Effector memory CD8-positive, alpha-beta T cell (primary cell): ENCODE data around the gene IGSF6.

ENCODE experiments used
- ATAC-seq: fragments of 150-1000 bp; cut with Tn5 transposase; replicated peaks from 2 replicates; pipeline ENCODE4 v1.10.0; 2021; ENCODE audit warnings: mild to moderate bottlenecking, moderate library complexity
- DNase-seq, 3 experiments: peaks; one replicate each; pipeline ENCODE4 v3.0.0; 2021
- H3K27ac Mint-ChIP-seq, 2 donors: one replicate each; pipeline ENCODE4 v1.8.0; 2022; ENCODE audit warnings: mild to moderate bottlenecking in 2 of 2, mixed read lengths in 2 of 2, moderate library complexity in 2 of 2
- H3K27me3 Mint-ChIP-seq, 2 donors: one replicate each; pipeline ENCODE4 v1.8.0; 2022; ENCODE audit warnings: mixed read lengths in 2 of 2
- H3K36me3 Mint-ChIP-seq: one replicate; pipeline ENCODE4 v1.8.0; 2022; ENCODE audit warnings: mild to moderate bottlenecking, moderate library complexity, mixed read lengths; ENCODE audit not compliant: insufficient read depth
- H3K4me1 Mint-ChIP-seq, 2 donors: one replicate each; pipeline ENCODE4 v1.8.0; 2022; ENCODE audit warnings: low read depth in 2 of 2, mixed read lengths in 2 of 2
- H3K4me3 Mint-ChIP-seq, 2 donors: one replicate each; pipeline ENCODE4 v1.8.0; 2022; ENCODE audit warnings: mild to moderate bottlenecking in 2 of 2, mixed read lengths in 2 of 2, moderate library complexity in 2 of 2
- H3K9me3 Mint-ChIP-seq, 2 donors: one replicate each; pipeline ENCODE4 v1.8.0; 2022; ENCODE audit warnings: mixed read lengths in 2 of 2

The IGSF6 gene

GRCh38 chr16:21598701-21599121 lies 53.7 kb downstream of the IGSF6 start:
- peaks cover 3% of the 10 kb centered on the region for H3K36me3 Mint-ChIP-seq

GRCh38 chr16:21598206-21598605 lies 54.2 kb downstream of the IGSF6 start:
- H3K9me3 Mint-ChIP-seq = no peaks in the 10 kb centered on the region
- H3K4me3 Mint-ChIP-seq = peak overlapping the region; percentile 87 to 90
- peaks cover under 1% of the 10 kb centered on the region for H3K36me3 Mint-ChIP-seq
- H3K27ac Mint-ChIP-seq = peak overlapping the region; percentile 94 to 95
- DNase-seq = no peak
- no peak for ATAC-seq
- no peaks in the 10 kb centered on the region for H3K27me3 Mint-ChIP-seq
- peaks cover 24 to 31% of the 10 kb centered on the region in 2 donors for H3K4me1 Mint-ChIP-seq

More at GRCh38 chr16:21598701-21599121, 53.7 kb downstream of the IGSF6 start:
- ATAC-seq (peak; percentile 2), DNase-seq (peak in 1 of 3 experiments; percentile 21)
- no peaks in the 10 kb centered on the region for H3K27me3 Mint-ChIP-seq
- peaks cover 24 to 36% of the 10 kb centered on the region in 2 donors for H3K4me1 Mint-ChIP-seq
- peak overlapping the region; percentile 94 to 95 for H3K27ac Mint-ChIP-seq
- peak overlapping the region; percentile 87 to 90 for H3K4me3 Mint-ChIP-seq
- no peaks in the 10 kb centered on the region for H3K9me3 Mint-ChIP-seq

GRCh38 chr16:21597561-21598030 lies 54.8 kb downstream of the IGSF6 start:
- peaks cover 22 to 28% of the 10 kb centered on the region in 2 donors for H3K4me1 Mint-ChIP-seq
- no peaks in the 10 kb centered on the region for H3K27me3 Mint-ChIP-seq
- DNase-seq = no peak
- H3K36me3 Mint-ChIP-seq = no peaks in the 10 kb centered on the region
- ATAC-seq = no peak
- H3K27ac Mint-ChIP-seq = peak overlapping the region; percentile 33 to 94
- no peaks in the 10 kb centered on the region for H3K9me3 Mint-ChIP-seq
- H3K4me3 Mint-ChIP-seq = peak overlapping the region; percentile 65 to 90

DNA sequence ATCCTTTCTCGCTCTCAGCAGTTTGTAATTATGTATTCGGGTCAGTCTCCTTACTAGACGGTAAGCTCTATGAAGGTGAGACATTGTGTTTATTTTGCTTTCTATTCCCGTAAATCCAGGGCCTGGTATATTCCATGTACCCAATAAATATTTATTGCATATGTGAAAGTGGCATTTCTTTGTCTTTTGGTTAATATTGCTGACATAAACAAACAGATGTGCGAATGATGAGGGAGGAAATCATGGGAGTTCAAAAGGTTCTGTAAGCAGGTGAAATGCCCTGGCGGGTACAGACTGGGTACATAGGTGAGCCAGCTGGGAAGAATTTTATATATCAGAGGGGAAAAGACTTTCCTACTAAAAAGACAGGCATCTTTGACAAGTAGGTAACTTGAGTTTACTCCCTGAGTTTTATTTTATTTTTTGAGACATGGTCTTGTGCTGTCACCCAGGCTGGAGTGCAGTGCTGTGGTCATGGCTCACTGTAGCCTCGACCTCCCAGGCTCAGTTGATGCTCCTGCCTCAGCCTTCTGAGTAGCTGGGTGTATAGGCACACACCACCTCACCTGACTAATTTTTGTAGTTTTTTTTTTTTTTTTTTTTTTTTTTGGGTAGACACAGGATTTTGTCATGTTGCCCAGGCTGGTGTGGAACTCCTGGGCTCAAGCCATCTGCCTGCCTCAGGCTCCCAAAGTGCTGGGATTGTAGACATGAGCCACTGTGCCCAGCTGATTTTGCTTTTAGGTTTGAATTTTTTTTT lies 58.7 kb downstream of the IGSF6 start:
- Mint-ChIP-seq H3K27ac (no peak overlapping the region), H3K36me3 (no peaks in the 10 kb centered on the region), H3K4me3 (no peak overlapping the region), H3K4me1 (peaks cover 4% of the 10 kb centered on the region in 2 donors), H3K27me3 (no peaks in the 10 kb centered on the region), H3K9me3 (no peaks in the 10 kb centered on the region)
- no peak for ATAC-seq
- no peak for DNase-seq

DNA sequence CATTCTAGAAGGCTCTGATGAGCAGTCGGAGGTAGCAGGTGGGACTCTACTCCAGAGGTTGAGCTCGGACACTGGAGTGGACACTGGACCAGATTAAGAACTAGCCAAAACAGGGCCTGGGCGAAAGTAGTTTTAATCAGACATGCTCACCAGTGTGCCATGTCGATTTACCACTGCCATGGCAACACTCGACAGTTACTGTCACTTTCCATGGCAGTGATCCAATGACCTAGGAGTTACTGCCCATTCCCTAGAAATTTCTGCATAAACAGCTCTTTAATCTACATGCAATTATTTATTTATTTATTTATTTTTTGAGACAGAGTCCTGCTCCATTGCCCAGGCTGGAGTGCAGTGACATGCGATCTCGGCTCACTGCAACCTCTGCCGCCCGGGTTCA lies 60.2 kb downstream of the IGSF6 start:
- no peaks in the 10 kb centered on the region for H3K4me1 Mint-ChIP-seq
- H3K36me3 Mint-ChIP-seq = no peaks in the 10 kb centered on the region
- DNase-seq = no peak
- no peaks in the 10 kb centered on the region for H3K9me3 Mint-ChIP-seq
- no peaks in the 10 kb centered on the region for H3K27me3 Mint-ChIP-seq
- no peak overlapping the region for H3K4me3 Mint-ChIP-seq
- no peak for ATAC-seq
- H3K27ac Mint-ChIP-seq = no peak overlapping the region

GRCh38 chr16:21590796-21591195 lies 61.6 kb downstream of the IGSF6 start:
- Mint-ChIP-seq H3K9me3 (no peaks in the 10 kb centered on the region), H3K27ac (no peak overlapping the region), H3K4me3 (no peak overlapping the region), H3K4me1 (no peaks in the 10 kb centered on the region), H3K36me3 (no peaks in the 10 kb centered on the region), H3K27me3 (no peaks in the 10 kb centered on the region)
- ATAC-seq (no peak), DNase-seq (no peak)

DNA sequence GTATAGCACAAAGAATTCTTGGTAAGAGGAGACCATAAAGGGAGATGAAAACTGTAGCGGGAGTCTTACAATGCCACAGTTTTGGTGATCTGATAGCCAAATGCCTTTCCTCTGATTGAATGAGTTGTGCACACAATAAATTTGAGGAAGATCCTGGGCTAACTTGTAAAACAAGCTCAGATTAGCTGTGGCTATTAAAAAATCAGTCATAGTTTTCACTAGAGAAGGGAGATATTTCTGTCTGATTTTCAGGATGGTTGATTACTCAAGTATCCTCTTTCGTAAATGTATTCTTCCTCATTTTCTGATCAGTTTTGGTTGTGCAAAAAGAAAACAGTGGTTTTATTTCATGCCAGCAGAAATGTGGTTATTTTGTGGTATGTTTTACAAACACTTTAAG lies 62.1 kb downstream of the IGSF6 start:
- DNase-seq = no peak
- no peaks in the 10 kb centered on the region for H3K27me3 Mint-ChIP-seq
- H3K4me1 Mint-ChIP-seq = no peaks in the 10 kb centered on the region
- no peaks in the 10 kb centered on the region for H3K36me3 Mint-ChIP-seq
- H3K9me3 Mint-ChIP-seq = no peaks in the 10 kb centered on the region
- ATAC-seq = no peak
- no peak overlapping the region for H3K27ac Mint-ChIP-seq
- H3K4me3 Mint-ChIP-seq = no peak overlapping the region

- Mint-ChIP-seq H3K4me3 (no peak overlapping the region), H3K27me3 (no peaks in the 10 kb centered on the region), H3K4me1 (no peaks in the 10 kb centered on the region), H3K36me3 (no peaks in the 10 kb centered on the region), H3K9me3 (no peaks in the 10 kb centered on the region), H3K27ac (peak overlapping the region in 1 of 2 donors; percentile 16)
- ATAC-seq = no peak
- no peak for DNase-seq
Observed at GRCh38 chr16:21589551-21589950, 62.9 kb downstream of the IGSF6 start.
